GM18505 (cell line): ENCODE measurements around the gene DGKG.

Source experiments
- ATAC-seq: cut with Tn5 transposase; IDR thresholded peaks from one replicate; pipeline ENCODE4 v1.9.1; 2021; ENCODE audit not compliant: unreplicated experiment
- POLR2A ChIP-seq: IDR thresholded peaks from 4 replicates; pipeline ENCODE4 v1.6.1; 2011; ENCODE audit warnings: borderline replicate concordance; ENCODE audit not compliant: insufficient read depth, insufficient read length; ENCODE audit errors: extremely low read depth

DGKG gene

GRCh38 chr3:186115239-186115996, 246.6 kb downstream of the DGKG start:
- ATAC-seq = no peak
- TF ChIP-seq POLR2A = no peak

DNA sequence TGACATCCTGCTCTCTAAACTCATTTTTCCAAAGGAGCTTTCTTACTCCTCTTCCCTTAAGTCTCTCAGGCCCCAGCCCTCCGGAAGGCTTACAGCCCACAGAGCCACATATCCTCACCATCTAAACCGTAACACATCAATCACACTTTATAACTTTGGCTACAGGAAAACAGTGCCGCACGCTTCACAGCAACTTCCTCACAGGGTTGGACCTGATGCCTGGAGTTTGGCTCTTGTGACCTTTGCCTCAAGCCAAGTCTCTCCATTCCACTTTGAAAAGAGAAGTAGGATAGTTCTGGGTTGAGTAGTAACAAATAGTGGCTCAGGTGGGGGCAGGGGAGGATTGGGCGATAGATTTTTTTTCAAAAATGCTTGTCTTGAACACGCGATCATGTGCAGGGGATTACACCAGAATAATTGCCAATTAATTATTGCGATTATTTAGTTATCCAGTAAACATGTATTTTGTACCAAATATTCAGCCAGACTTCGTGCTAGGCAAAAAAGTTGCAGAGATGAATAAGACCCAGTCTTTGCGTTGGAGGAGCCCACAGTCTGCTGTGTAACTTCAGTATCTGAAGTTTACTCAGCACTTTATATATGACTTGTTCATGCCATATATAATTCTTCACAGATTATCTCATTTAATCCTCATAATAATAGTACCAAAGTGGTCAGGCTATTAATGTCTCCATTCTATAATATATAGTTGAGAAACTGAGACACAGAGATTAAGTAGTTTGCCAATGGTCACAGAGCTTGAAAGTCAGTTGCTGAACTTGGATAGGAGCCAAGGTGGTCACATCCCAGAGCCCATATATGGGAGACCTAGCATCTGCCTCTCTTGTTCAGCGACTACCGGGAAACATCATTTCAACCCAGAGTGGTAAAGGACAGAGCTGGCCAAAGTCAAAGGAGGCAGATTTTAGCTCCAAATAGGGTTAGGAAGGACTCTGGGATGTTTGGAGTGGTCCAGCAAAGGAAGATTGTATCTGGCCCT, 250.8 kb downstream of the DGKG start:
- no peak for TF ChIP-seq POLR2A
- ATAC-seq = no peak

GRCh38 chr3:186109897-186110803, 251.9 kb downstream of the DGKG start:
- TF ChIP-seq POLR2A = no peak
- no peak for ATAC-seq

DNA sequence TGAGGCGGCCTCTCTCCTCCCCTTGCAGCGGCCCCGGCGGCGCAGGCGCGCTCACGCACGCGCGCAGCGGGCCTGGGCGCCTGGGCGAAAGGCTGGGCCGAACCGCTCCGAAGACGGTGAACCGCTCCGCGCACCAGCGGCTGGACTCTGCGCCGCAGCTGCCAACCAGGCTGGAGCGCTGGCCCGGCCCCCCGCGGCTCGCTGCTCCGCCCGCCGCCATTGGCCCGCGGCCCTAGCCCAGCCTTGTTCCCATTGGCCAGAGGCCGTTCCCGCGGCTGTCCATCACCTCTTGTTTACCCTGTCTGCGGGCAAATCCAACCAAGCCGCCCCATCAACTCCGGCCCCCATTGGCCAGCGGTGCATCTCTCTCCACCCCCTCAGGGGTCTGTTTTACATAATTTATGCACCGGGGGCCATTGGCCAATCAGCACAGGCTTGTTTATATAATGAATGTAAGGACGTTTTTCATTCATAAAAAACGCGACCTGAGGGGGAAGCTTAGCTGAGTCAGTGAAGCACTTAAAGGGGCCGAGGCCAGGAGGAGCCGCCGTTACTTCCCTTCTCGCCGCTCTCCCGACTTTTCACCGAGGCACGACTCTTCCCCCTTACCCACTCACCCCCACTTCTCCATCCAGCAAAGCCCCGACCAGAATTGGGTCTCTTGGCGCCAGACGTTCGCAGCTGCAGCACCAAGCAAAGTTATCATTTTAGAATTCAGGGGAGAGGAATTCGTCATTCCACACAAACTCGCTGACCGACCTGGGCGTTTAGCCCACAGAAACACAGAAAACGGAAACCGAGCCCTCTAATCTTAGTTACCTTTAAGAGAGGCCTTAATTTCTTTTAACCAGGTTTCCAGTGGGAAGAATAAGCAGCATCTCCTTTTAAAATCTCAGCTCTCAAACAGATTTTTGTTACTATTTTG, 252.8 kb downstream of the DGKG start, which contains the start of gene ETV5:
TSS of gene ETV5 (minus strand) at position 149 of the 925 bp plus-strand sequence. CDS start 3,221 bp downstream, outside the sequence.
- TF ChIP-seq POLR2A = peak; percentile 77
- ATAC-seq = peak; percentile 92

- TF ChIP-seq POLR2A = no peak
- no peak for ATAC-seq
These were observed 253.7 kb downstream of the DGKG start for GRCh38 chr3:186108106-186108940.

DNA sequence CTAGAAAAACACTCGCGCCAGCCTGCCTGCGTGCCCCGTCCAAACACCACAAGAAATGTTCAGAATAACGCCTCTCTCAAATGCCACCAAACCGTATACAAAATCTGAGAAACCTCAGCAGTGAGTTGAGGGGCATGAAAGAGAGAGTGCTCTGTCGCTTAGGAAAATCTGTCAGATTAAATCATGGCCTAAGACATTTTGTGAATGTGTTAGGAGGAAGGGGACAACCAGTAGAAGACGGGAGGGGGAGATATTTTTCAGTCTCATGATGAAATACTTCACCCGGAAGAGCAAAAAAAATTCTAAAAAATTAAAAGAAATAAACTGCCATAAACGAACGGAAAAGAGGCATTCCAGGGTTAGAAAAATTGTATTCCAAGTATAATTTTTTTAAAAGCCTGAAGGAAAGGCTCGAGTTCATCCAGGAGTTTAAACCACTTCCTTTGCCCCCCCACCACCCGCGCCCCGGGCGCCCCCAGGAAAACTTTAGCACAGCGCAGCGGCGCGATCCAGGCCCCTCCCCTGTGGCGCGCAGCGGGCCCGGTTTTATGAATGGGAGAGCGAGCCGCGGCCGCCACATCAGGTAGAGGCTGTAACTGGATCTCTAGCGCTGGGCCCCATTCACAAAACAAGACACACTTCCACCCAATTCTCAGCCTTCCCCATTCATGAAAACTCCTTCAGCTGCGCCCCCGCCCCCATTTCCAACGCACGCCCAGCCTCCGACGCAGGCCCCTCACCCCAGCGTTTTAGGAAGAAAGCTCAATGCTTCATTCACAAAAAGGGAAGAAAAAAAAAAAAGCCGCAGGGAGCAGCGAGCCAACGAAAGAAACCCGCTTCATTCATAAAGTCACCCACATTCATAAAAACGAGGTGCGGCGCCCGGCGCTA, 254.6 kb downstream of the DGKG start:
- no peak for ATAC-seq
- TF ChIP-seq POLR2A = no peak

- no peak for ATAC-seq
- TF ChIP-seq POLR2A = no peak
These were observed 256.5 kb downstream of the DGKG start for GRCh38 chr3:186105543-186105942.

DNA sequence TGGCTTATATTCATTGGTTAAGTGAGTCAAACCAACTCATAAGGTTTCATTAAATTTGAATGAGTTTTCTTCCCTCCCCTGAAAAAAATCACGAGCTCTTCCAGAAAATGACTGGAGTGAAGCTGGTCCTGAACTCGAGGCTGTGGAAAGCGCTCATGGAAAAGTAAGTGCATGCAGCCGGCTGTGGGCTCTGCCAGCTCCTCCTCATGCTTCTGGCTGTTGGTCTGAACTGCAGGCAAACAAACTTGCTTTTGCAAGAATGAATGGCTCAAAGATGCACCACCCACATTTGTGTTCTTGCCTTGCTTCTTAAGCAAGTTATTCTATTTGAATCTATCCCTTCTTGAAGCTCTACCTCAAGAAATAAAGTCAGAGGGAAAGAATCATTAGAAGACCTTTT, 259.3 kb downstream of the DGKG start:
- no peak for ATAC-seq
- TF ChIP-seq POLR2A = no peak

DNA sequence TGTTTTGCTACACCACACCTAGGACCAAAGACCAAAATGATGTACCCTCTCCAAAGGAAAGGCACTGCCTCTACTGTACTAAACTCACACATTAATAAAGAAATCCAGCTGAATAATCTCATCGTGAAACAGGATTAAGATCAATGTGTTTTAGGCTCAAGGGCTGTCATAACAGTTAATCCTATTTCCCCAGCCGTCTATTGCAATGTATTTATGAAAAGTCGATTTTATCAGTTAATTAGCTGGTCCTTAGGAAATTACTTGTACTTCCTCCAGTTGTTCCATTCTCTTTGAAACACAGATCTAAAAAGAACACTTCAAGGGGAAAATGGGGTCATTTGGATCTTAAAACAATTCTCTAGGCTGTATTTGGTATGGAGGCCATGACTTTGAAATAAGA, 261.6 kb downstream of the DGKG start:
- no peak for TF ChIP-seq POLR2A
- no peak for ATAC-seq

- no peak for ATAC-seq
- no peak for TF ChIP-seq POLR2A
These were observed 262.9 kb downstream of the DGKG start for GRCh38 chr3:186099178-186099577.
